ENCODE measurements around the gene STARD3NL.

- TF ChIP-seq CTCF (IDR thresholded peaks at IDR 0.05), result no peak
- no peak for TF ChIP-seq ZFX (IDR thresholded peaks at IDR 0.05; ENCODE audit: borderline replicate concordance)
Measured at GRCh38 chr7:38186593-38187314, 8.7 kb downstream of the STARD3NL start.

All from 22Rv1 (cell line).